ENCODE results near the gene NRG3. TPM values are rescaled to one million over a fixed set of nuclear protein-coding genes. Genes with fewer than 3 reads are reported as not detected.

Gene NRG3
- total and polyA plus RNA-seq, 12 donors = 0.03 to 0.73 (median 0.13) TPM; not detected in 5

DNA sequence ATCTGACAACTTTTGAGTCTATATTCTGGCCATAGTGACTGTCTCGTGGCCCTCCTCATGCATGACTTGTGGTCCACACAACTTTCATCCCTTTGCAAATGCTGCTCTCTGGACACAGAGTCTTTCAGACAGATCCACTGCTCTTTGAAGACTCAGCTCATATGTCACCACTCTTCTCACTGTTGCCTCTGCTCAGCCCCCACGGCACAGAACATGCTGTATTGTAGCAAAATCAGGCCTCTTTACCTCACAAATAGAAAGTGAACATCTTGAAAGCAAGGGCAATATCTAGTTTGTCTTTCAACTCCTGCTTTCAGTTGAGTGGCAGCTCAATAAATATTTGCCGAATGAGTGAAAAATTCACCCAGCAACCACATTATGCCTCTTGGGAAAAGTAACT lies 443.5 kb downstream of the NRG3 start:
- Histone ChIP-seq H3K4me1 (no peaks in the 10 kb centered on the region), H3K36me3 (no peaks in the 10 kb centered on the region), H3K27me3 (no peaks in the 10 kb centered on the region), H3K4me3 (no peak overlapping the region), H3K9me3 (no peaks in the 10 kb centered on the region), H3K27ac (no peak overlapping the region)
- no peak for ATAC-seq
- intact Hi-C loops (cut with DNase I) = no loop called here
- TF ChIP-seq, protein P1, sequence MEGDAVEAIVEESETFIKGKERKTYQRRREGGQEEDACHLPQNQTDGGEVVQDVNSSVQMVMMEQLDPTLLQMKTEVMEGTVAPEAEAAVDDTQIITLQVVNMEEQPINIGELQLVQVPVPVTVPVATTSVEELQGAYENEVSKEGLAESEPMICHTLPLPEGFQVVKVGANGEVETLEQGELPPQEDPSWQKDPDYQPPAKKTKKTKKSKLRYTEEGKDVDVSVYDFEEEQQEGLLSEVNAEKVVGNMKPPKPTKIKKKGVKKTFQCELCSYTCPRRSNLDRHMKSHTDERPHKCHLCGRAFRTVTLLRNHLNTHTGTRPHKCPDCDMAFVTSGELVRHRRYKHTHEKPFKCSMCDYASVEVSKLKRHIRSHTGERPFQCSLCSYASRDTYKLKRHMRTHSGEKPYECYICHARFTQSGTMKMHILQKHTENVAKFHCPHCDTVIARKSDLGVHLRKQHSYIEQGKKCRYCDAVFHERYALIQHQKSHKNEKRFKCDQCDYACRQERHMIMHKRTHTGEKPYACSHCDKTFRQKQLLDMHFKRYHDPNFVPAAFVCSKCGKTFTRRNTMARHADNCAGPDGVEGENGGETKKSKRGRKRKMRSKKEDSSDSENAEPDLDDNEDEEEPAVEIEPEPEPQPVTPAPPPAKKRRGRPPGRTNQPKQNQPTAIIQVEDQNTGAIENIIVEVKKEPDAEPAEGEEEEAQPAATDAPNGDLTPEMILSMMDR (IDR thresholded peaks at IDR 0.05) = no peak
- DNase-seq = no peak
- WGBS, 2 donors = 47 to 52% methylated on average over 3 of the region's 3 CpGs

DNA sequence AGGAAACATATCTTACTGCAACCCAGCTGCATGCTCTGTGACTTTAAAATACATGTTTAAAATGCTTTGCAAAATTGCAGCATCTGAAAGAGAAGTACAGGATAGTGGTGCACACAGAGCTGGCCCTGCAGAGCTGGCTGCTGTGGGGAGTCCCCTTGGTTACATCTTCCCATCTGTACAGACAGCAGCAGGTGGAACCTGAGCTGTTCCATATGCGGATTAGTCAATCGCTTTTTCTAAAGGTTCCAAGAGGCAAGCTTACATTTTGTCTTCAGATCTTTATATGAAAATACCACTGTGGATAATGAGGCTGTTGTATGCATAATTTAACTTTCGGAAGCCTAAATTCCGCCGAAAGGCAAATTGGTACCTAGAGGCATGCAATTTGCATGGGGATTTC lies 444.1 kb downstream of the NRG3 start:
- Histone ChIP-seq H3K27me3 (no peaks in the 10 kb centered on the region), H3K4me1 (no peaks in the 10 kb centered on the region), H3K36me3 (no peaks in the 10 kb centered on the region), H3K9me3 (no peaks in the 10 kb centered on the region), H3K27ac (no peak overlapping the region), H3K4me3 (no peak overlapping the region)
- DNase-seq = no peak
- intact Hi-C loops (cut with DNase I) = no loop called here
- WGBS, 2 donors = 88 to 90% methylated on average over 5 of the region's 5 CpGs
- ATAC-seq = no peak
- TF ChIP-seq, protein P1 (IDR thresholded peaks at IDR 0.05) = no peak

DNA sequence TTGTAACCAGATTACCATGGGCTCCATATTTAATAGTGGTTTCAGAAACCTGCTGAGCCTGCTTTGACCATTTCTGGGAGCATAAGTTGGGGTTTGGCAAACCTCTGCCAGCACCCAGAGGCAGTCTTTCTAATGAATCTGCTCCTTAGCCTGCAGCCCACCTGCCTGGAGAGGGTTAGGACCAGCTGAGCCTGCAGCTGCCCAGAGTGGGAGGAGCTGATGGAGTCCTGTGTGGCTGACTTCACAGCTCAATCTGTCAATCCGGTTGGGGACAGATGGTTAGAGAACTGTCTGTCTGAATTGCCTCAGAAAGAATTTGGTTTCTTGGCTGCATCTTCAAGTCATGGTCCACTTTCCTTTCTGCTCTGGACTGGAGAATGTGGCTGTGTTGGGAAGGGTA lies 444.6 kb downstream of the NRG3 start:
- 28 to 30% methylated on average over 1 of the region's 1 CpG for WGBS, 2 donors
- H3K27me3 ChIP-seq = no peaks in the 10 kb centered on the region
- no peaks in the 10 kb centered on the region for H3K4me1 ChIP-seq
- no peaks in the 10 kb centered on the region for H3K36me3 ChIP-seq
- ATAC-seq (no peak), DNase-seq (no peak)
- H3K27ac ChIP-seq = no peak overlapping the region
- TF ChIP-seq, protein P1 (IDR thresholded peaks at IDR 0.05) = no peak
- intact Hi-C loops (cut with DNase I) = no loop called here
- no peaks in the 10 kb centered on the region for H3K9me3 ChIP-seq
- no peak overlapping the region for H3K4me3 ChIP-seq

DNA sequence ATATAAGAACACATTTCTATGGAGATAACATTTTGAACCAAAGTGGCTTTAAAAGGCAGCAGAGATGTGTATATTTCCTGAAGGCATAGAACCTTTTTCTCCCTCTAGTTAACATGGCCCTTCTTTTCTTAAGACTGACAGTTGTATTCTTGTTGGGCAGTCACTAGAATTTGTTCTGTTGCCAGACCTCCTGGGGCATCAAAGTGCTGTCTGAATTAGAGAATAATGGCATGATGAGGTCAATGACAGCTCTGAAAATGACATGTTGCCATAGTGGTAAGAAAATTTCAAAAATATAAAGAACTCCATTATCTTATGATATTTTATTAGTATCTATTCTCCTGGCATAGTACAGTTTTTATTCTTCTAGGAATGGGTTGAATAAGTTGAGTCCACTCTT lies 446.7 kb downstream of the NRG3 start:
- no peaks in the 10 kb centered on the region for H3K36me3 ChIP-seq
- no peak overlapping the region for H3K27ac ChIP-seq
- ATAC-seq (no peak), DNase-seq (no peak)
- intact Hi-C loops (cut with DNase I) = loop anchor here in 1 of 10 donors (5.0 kb wide), 1 partner anchor 309 kb away; no protein-coding TSS in a partner anchor
- TF ChIP-seq, protein P1 (IDR thresholded peaks at IDR 0.05) = no peak
- H3K27me3 ChIP-seq = no peaks in the 10 kb centered on the region
- H3K4me3 ChIP-seq = no peak overlapping the region
- H3K9me3 ChIP-seq = no peaks in the 10 kb centered on the region
- H3K4me1 ChIP-seq = no peaks in the 10 kb centered on the region

DNA sequence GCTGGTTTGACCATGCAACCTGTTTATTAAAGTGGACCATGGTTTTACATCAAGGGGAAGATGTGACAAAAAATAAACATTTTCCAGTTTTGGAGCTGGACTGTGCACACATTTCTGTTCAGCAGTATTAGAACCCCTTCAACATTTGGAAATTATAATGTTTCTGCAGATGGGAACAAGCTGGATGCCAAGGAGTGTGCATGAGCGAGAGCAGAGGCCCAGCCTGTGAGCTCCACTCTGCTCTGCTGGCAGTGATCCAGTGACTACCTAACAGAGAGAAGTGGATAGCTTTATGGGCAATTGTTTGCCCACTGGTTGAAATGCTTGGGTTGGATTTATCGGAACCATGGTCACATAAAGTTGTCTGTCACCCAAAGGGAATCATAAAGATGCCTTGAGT lies 456.7 kb downstream of the NRG3 start:
- Histone ChIP-seq H3K27ac (no peak overlapping the region), H3K36me3 (no peaks in the 10 kb centered on the region), H3K9me3 (no peaks in the 10 kb centered on the region), H3K4me3 (no peak overlapping the region), H3K27me3 (no peaks in the 10 kb centered on the region), H3K4me1 (no peaks in the 10 kb centered on the region)
- ATAC-seq (no peak), DNase-seq (no peak)
- intact Hi-C loops (cut with DNase I) = no loop called here
- WGBS, 2 donors = 82 to 83% methylated on average over 2 of the region's 2 CpGs
- TF ChIP-seq, protein P1 (IDR thresholded peaks at IDR 0.05) = no peak

Data from heart right ventricle (tissue), 16 donors.